GM13977 (cell line): ENCODE data around the gene EIPR1.

Source experiments
- DNase-seq: peaks from one replicate; pipeline ENCODE4 v3.0.0; 2012; ENCODE audit warnings: low spot score
- CTCF ChIP-seq: IDR thresholded peaks from 2 replicates; pipeline ENCODE4 v1.5.1; 2012; ENCODE audit warnings: mild to moderate bottlenecking, control low read depth; ENCODE audit not compliant: insufficient read depth; ENCODE audit errors: extremely low read depth, missing control alignments
- in situ Hi-C: fragments of 300-500 bp; cut with MboI; formaldehyde crosslinking; loops from one replicate; pipeline ENCODE4 v1.12.0; 2022; ENCODE audit warnings: low sequenced_read_pairs, low pct_unique_long_range_greater_than_20kb, mixed read lengths, inconsistent platforms; ENCODE audit not compliant: unreplicated experiment

Gene EIPR1

GRCh38 chr2:3338340-3338739 is 39.3 kb downstream of the EIPR1 start:
- no peak for TF ChIP-seq CTCF
- in situ Hi-C loops, result no loop called here
- DNase-seq, result no peak

GRCh38 chr2:3336844-3337243 is 40.8 kb downstream of the EIPR1 start:
- TF ChIP-seq CTCF, result no peak
- in situ Hi-C loops, result no loop called here

GRCh38 chr2:3334392-3335345 is 42.9 kb downstream of the EIPR1 start:
- no peak for DNase-seq
- in situ Hi-C loops, result no loop called here
- no peak for TF ChIP-seq CTCF

More at GRCh38 chr2:3336844-3337243, 40.8 kb downstream of the EIPR1 start:
- DNase-seq, result no peak

- in situ Hi-C loops, result no loop called here
- no peak for TF ChIP-seq CTCF
- no peak for DNase-seq
These were observed 45.5 kb downstream of the EIPR1 start for GRCh38 chr2:3332133-3332532.

- DNase-seq, result no peak
- in situ Hi-C loops, result no loop called here
- TF ChIP-seq CTCF, result no peak
These were observed 48.1 kb downstream of the EIPR1 start for GRCh38 chr2:3329491-3329890.

- no peak for DNase-seq
- no peak for TF ChIP-seq CTCF
- in situ Hi-C loops, result no loop called here
These were observed 50.7 kb downstream of the EIPR1 start for GRCh38 chr2:3326871-3327270.
